ENCODE data around the gene GP1BA. TPM values are rescaled to one million over a fixed set of nuclear protein-coding genes. Genes with fewer than 3 reads are reported as not detected.
"Not testable (repeated sequence)": the region's sequence is repeated elsewhere in the genome, so short reads cannot be mapped to it uniquely, and the experiment has no call there.

Gene GP1BA
- total RNA-seq, 1 experiment from 2014 or later = not detected

DNA sequence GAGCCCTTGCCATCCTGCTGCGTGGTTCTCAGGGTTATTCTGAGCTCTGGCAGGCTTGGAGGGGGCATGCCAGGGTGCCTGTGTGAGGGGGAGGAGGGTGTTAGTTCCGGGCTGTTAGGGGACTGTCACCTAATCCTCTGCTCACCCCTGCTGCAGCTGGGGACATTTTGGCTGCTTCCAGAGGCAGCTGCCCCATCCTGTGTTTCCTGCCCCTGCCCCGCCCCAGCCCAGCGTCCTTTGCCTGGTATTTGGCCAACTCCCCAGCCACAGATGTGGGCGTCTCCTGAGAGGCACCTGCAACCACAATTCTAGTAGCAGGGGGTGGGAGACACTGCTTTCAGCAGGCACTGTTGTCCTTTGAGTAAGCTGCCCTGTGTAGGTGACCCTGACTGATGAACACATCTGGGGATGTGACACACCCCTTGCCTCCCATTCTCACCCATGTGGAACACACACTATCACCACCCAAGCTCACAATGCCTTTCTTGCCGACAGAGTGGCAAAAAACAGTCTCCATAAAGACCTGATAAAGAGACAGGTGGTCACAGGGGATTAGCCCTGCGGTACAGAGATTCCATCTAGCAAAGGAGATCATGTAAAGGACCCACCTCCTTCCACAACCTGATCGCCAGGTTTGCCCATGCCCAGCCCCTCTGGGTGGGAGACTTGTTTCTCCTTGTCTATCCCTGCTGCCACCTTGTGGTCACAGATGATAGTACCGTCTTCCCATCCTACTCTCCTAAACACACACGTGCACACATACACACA, 28.8 kb upstream of the GP1BA start, which contains the start of gene CHRNE:
Gene CHRNE, minus strand, starts transcription at position 48 of the 768 bp plus-strand sequence. Its CDS starts 35 bp downstream, at position 13.
- Mint-ChIP-seq H3K27ac (ENCODE audit: unreplicated experiment) (peak within 1 kb of the TSS; percentile 50), H3K4me3 (ENCODE audit: low read depth, unreplicated experiment) (no peak within 1 kb of the TSS)

GRCh38 chr17:4906642-4907041, 25.4 kb upstream of the GP1BA start:
- H3K9me3 Mint-ChIP-seq (ENCODE audit: low read depth, unreplicated experiment); H3K36me3 Mint-ChIP-seq (ENCODE audit: insufficient read depth, unreplicated experiment); intact Hi-C loops (cut with micrococcal nuclease; ENCODE audit: unreplicated experiment); H3K27me3 Mint-ChIP-seq (ENCODE audit: unreplicated experiment); BruUV-seq (replicated peaks); H3K27ac Mint-ChIP-seq (ENCODE audit: unreplicated experiment); DNase-seq; H3K4me3 Mint-ChIP-seq (ENCODE audit: low read depth, unreplicated experiment): not testable (repeated sequence)
- peaks cover 14% of the 10 kb centered on the region for H3K4me1 Mint-ChIP-seq (ENCODE audit: low read depth, unreplicated experiment)
- CTCF ChIA-PET = interaction anchor here (0.6 kb wide), 1 partner anchor 148 kb away, joined by 3 read pairs; no protein-coding TSS in a partner anchor

More for the DNA sequence above, 28.8 kb upstream of the GP1BA start, which contains the start of gene CHRNE:
- Mint-ChIP-seq H3K27me3 (ENCODE audit: unreplicated experiment) (no peaks in the 10 kb centered on the region), H3K4me1 (ENCODE audit: low read depth, unreplicated experiment) (peaks cover 14% of the 10 kb centered on the region), H3K36me3 (ENCODE audit: insufficient read depth, unreplicated experiment) (peaks cover 14% of the 10 kb centered on the region), H3K9me3 (ENCODE audit: low read depth, unreplicated experiment) (no peaks in the 10 kb centered on the region)
- intact Hi-C loops (cut with micrococcal nuclease; ENCODE audit: unreplicated experiment) = loop anchor here (5.0 kb wide), 1 partner anchor 116 kb away; the partner anchor contains the start of genes GLTPD2 and VMO1
- TF ChIP-seq CTCF (IDR thresholded peaks at IDR 0.05; ENCODE audit: unreplicated experiment) = peak; percentile 57
- DNase-seq = peak; percentile 75
- CTCF ChIA-PET = interaction anchor here (0.7 to 1.0 kb wide), 2 partner anchors 172 to 188 kb away, joined by 3 read pairs; partner anchors contain the start of gene MED11
- no TSS peak for BruUV-seq (replicated peaks)

DNA sequence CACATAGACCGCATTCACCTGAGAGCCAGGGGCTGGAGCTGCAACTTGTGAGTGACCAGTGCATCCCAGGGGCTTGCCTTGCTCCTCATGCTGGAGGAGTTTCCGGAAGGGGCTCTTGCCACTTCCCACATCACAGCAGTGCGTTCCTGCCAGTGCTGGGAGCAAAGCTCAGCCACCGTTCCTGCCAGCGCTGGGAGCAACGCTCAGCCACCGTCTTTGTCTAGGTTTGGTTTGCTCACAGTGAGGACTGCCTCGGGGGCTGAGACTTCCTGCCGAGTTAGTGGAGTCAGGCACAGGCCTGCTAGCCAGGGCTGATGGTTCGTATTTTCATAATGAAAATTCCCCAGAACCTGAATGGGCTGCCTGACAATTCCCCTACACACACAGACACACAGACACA, 23.8 kb upstream of the GP1BA start:
- Mint-ChIP-seq H3K36me3 (ENCODE audit: insufficient read depth, unreplicated experiment) (no peaks in the 10 kb centered on the region), H3K4me3 (ENCODE audit: low read depth, unreplicated experiment) (no peak overlapping the region), H3K27ac (ENCODE audit: unreplicated experiment) (no peak overlapping the region), H3K27me3 (ENCODE audit: unreplicated experiment) (no peaks in the 10 kb centered on the region), H3K4me1 (ENCODE audit: low read depth, unreplicated experiment) (peaks cover 5% of the 10 kb centered on the region), H3K9me3 (ENCODE audit: low read depth, unreplicated experiment) (no peaks in the 10 kb centered on the region)
- CTCF ChIA-PET = interaction anchor here (0.8 to 1.9 kb wide), 6 partner anchors 26 to 120 kb away, joined by 3 to 11 read pairs (median 6); partner anchors contain the start of genes CAMTA2, RNF167, SLC25A11 and SPAG7
- no peak for TF ChIP-seq CTCF (IDR thresholded peaks at IDR 0.05; ENCODE audit: unreplicated experiment)
- intact Hi-C loops (cut with micrococcal nuclease; ENCODE audit: unreplicated experiment) = no loop called here
- BruUV-seq (replicated peaks) = no TSS peak
- DNase-seq = no peak

- TF ChIP-seq CTCF (IDR thresholded peaks at IDR 0.05; ENCODE audit: unreplicated experiment) = peak; percentile 65
These were observed 23.2 kb upstream of the GP1BA start for GRCh38 chr17:4908711-4909496.

More at GRCh38 chr17:4908711-4909496, 23.2 kb upstream of the GP1BA start:
- Mint-ChIP-seq H3K4me3 (ENCODE audit: low read depth, unreplicated experiment) (no peak overlapping the region), H3K9me3 (ENCODE audit: low read depth, unreplicated experiment) (no peaks in the 10 kb centered on the region), H3K27ac (ENCODE audit: unreplicated experiment) (no peak overlapping the region), H3K27me3 (ENCODE audit: unreplicated experiment) (no peaks in the 10 kb centered on the region), H3K4me1 (ENCODE audit: low read depth, unreplicated experiment) (no peaks in the 10 kb centered on the region), H3K36me3 (ENCODE audit: insufficient read depth, unreplicated experiment) (no peaks in the 10 kb centered on the region)
- no TSS peak for BruUV-seq (replicated peaks)
- CTCF ChIA-PET = interaction anchor here (0.6 to 1.9 kb wide), 9 partner anchors 25 to 199 kb away, joined by 3 to 11 read pairs (median 5); partner anchors contain the start of genes ARRB2, CAMTA2, RNF167 and SLC25A11
- intact Hi-C loops (cut with micrococcal nuclease; ENCODE audit: unreplicated experiment) = loop anchor here (1.0 kb wide), 1 partner anchor 153 kb away; no protein-coding TSS in a partner anchor
- DNase-seq = peak; percentile 80
